Peyer's patch (tissue), 4 donors: ENCODE data around the gene VPS50.

Source experiments
- CTCF ChIP-seq, 6 experiments: fragments of 450-650 bp in 4 of 6; fragments of 200-600 bp in 2 of 6; sonication (generic) in 1 of 6; IDR thresholded peaks; one replicate each; pipeline ENCODE4 v1.5.1; 2017 to 2019; ENCODE audit warnings: antibody characterized with exemption in 6 of 6, mild to moderate bottlenecking in 3 of 6, moderate library complexity in 1 of 6
- POLR2A ChIP-seq, 2 donors: fragments of 450-650 bp; IDR thresholded peaks; one replicate each; pipeline ENCODE4 v1.5.1; 2017; ENCODE audit warnings: antibody characterized with exemption in 2 of 2, mild to moderate bottlenecking in 2 of 2, moderate library complexity in 2 of 2

- TF ChIP-seq POLR2A (IDR thresholded peaks at IDR 0.05) (no peak), CTCF (IDR thresholded peaks at IDR 0.05) (no peak)
Measured at GRCh38 chr7:93373537-93373936, 141.4 kb downstream of the VPS50 start.
